Measurements from ENCODE around the gene MARCHF10. TPM values are rescaled to one million over a fixed set of nuclear protein-coding genes. Genes with fewer than 3 reads are reported as not detected.

MARCHF10 gene
- total RNA-seq, 2 experiments from 2014 or later = not detected

DNA sequence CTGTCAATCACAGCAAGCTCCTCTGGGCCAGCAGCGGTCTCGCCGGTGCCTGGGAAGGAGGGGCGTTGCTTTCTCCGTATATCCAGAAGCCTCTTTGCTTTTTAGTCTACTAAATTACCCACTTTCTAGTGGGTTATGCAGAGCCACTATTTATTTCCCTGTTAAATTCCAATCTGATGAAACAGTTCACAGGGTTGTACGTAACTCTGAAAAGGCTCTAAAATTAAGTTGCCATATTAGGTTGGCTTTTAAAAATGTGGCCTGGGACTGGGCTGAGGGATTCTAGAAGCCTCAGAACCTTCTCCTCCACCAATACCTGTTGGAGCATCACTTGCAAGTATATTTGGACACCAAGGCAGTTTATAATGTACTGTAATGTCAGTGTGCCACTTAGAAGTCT is 27.2 kb downstream of the MARCHF10 start:
- Mint-ChIP-seq H3K9me3 (peaks cover 3% of the 10 kb centered on the region), H3K36me3 (ENCODE audit: low read depth) (no peaks in the 10 kb centered on the region), H3K27me3 (peaks cover 3% of the 10 kb centered on the region), H3K4me3 (no peak overlapping the region), H3K4me1 (ENCODE audit: low read depth) (no peaks in the 10 kb centered on the region), H3K27ac (no peak overlapping the region)
- DNase-seq (no peak), ATAC-seq (ENCODE audit: poor library complexity) (no peak)
- POLR2A ChIA-PET = no interaction called here
- H3K4me1 ChIP-seq (ENCODE audit: insufficient read depth, low read length) = no peaks in the 10 kb centered on the region
- peaks cover 0 to 6% of the 10 kb centered on the region in 2 experiments for H3K9me3 ChIP-seq (ENCODE audit: control insufficient read depth in 1 of 2, insufficient read depth in 1 of 2, low read length in 2 of 2)
- no peak overlapping the region for H3K4me3 ChIP-seq (ENCODE audit: low read length)
- CTCF ChIA-PET = no interaction called here
- TF ChIP-seq, protein P1, sequence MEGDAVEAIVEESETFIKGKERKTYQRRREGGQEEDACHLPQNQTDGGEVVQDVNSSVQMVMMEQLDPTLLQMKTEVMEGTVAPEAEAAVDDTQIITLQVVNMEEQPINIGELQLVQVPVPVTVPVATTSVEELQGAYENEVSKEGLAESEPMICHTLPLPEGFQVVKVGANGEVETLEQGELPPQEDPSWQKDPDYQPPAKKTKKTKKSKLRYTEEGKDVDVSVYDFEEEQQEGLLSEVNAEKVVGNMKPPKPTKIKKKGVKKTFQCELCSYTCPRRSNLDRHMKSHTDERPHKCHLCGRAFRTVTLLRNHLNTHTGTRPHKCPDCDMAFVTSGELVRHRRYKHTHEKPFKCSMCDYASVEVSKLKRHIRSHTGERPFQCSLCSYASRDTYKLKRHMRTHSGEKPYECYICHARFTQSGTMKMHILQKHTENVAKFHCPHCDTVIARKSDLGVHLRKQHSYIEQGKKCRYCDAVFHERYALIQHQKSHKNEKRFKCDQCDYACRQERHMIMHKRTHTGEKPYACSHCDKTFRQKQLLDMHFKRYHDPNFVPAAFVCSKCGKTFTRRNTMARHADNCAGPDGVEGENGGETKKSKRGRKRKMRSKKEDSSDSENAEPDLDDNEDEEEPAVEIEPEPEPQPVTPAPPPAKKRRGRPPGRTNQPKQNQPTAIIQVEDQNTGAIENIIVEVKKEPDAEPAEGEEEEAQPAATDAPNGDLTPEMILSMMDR (IDR thresholded peaks at IDR 0.05) = no peak
- intact Hi-C loops (cut with DNase I, micrococcal nuclease) = no loop called here
- H3K36me3 ChIP-seq (ENCODE audit: insufficient read depth, low read length) = no peaks in the 10 kb centered on the region
- H3K27me3 ChIP-seq (ENCODE audit: control insufficient read depth in 1 of 2, insufficient read depth in 2 of 2, low read length in 2 of 2) = peaks cover 0 to 3% of the 10 kb centered on the region in 2 experiments
- no peak overlapping the region for H3K27ac ChIP-seq (ENCODE audit: low read depth in 1 of 2, low read length in 2 of 2)

DNA sequence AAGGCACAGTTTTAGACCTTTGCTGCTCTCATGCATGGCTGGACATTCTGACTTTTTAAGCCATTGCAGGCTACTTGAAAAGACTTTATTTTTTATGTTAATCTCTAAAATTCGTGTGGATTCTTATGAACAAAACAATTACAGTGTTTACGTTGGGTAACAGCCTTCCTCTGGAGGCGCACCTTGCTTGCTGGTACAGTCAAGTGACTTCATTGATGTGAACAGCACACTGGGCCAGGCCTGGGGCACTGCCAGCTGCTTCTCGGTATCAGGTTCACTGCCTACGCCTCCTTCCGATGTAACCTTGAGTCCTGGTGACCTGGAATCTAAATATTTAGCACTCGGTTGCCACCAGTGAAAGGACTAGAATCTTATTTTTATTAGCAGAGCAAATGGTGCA is 27.8 kb downstream of the MARCHF10 start:
- H3K27me3 ChIP-seq (ENCODE audit: control insufficient read depth in 1 of 2, insufficient read depth in 2 of 2, low read length in 2 of 2) = peaks cover 0 to 3% of the 10 kb centered on the region in 2 experiments
- H3K4me3 ChIP-seq (ENCODE audit: low read length) = no peak overlapping the region
- intact Hi-C loops (cut with DNase I, micrococcal nuclease) = no loop called here
- no peaks in the 10 kb centered on the region for H3K36me3 Mint-ChIP-seq (ENCODE audit: low read depth)
- peaks cover 0 to 6% of the 10 kb centered on the region in 2 experiments for H3K9me3 ChIP-seq (ENCODE audit: control insufficient read depth in 1 of 2, insufficient read depth in 1 of 2, low read length in 2 of 2)
- no peak overlapping the region for H3K4me3 Mint-ChIP-seq
- H3K27ac Mint-ChIP-seq = no peak overlapping the region
- H3K4me1 ChIP-seq (ENCODE audit: insufficient read depth, low read length) = no peaks in the 10 kb centered on the region
- ATAC-seq (ENCODE audit: poor library complexity) (no peak), DNase-seq (no peak)
- H3K4me1 Mint-ChIP-seq (ENCODE audit: low read depth) = no peaks in the 10 kb centered on the region
- TF ChIP-seq, protein P1 (IDR thresholded peaks at IDR 0.05) = no peak
- H3K27ac ChIP-seq (ENCODE audit: low read depth in 1 of 2, low read length in 2 of 2) = no peak overlapping the region
- H3K9me3 Mint-ChIP-seq = peaks cover 3% of the 10 kb centered on the region
- ChIA-PET POLR2A (no interaction called here), CTCF (no interaction called here)
- H3K36me3 ChIP-seq (ENCODE audit: insufficient read depth, low read length) = no peaks in the 10 kb centered on the region
- H3K27me3 Mint-ChIP-seq = peaks cover 3% of the 10 kb centered on the region

GRCh38 chr17:62778990-62779681 is 29.0 kb downstream of the MARCHF10 start:
- Histone ChIP-seq H3K27me3 (ENCODE audit: control insufficient read depth in 1 of 2, insufficient read depth in 2 of 2, low read length in 2 of 2) (peaks cover 0 to 4% of the 10 kb centered on the region in 2 experiments), H3K9me3 (ENCODE audit: control insufficient read depth in 1 of 2, insufficient read depth in 1 of 2, low read length in 2 of 2) (peaks cover 0 to 6% of the 10 kb centered on the region in 2 experiments), H3K4me3 (ENCODE audit: low read length) (no peak overlapping the region), H3K36me3 (ENCODE audit: insufficient read depth, low read length) (no peaks in the 10 kb centered on the region), H3K4me1 (ENCODE audit: insufficient read depth, low read length) (no peaks in the 10 kb centered on the region), H3K27ac (ENCODE audit: low read depth in 1 of 2, low read length in 2 of 2) (no peak overlapping the region)
- no peak overlapping the region for H3K4me3 Mint-ChIP-seq
- no peaks in the 10 kb centered on the region for H3K36me3 Mint-ChIP-seq (ENCODE audit: low read depth)
- POLR2A ChIA-PET = no interaction called here
- CTCF ChIA-PET = no interaction called here
- TF ChIP-seq, protein P1 (IDR thresholded peaks at IDR 0.05) = no peak
- intact Hi-C loops (cut with DNase I, micrococcal nuclease) = no loop called here
- ATAC-seq (ENCODE audit: poor library complexity) (no peak), DNase-seq (no peak)
- H3K27ac Mint-ChIP-seq = no peak overlapping the region
- peaks cover 3% of the 10 kb centered on the region for H3K27me3 Mint-ChIP-seq
- H3K9me3 Mint-ChIP-seq = peaks cover 3% of the 10 kb centered on the region
- H3K4me1 Mint-ChIP-seq (ENCODE audit: low read depth) = no peaks in the 10 kb centered on the region
